NT2/D1 (cell line): ENCODE measurements around the gene LHB.

ENCODE experiments used
- DNase-seq: peaks from one replicate; pipeline ENCODE4 v3.0.0-alpha.2; 2011; ENCODE audit warnings: low read depth, low spot score
- H3K27me3 ChIP-seq: 2 replicates; pipeline ENCODE4 v1.6.0; 2011; ENCODE audit warnings: mild to moderate bottlenecking; ENCODE audit not compliant: insufficient read length, insufficient read depth
- H3K36me3 ChIP-seq: 2 replicates; pipeline ENCODE4 v1.6.1; 2011; ENCODE audit warnings: mild to moderate bottlenecking, low read length, mixed read lengths; ENCODE audit not compliant: insufficient read depth, insufficient read length
- H3K4me1 ChIP-seq: 2 replicates; pipeline ENCODE4 v1.5.1; 2011; ENCODE audit not compliant: insufficient read depth, insufficient read length
- H3K4me3 ChIP-seq: 2 replicates; pipeline ENCODE4 v1.5.1; 2011; ENCODE audit warnings: low read depth; ENCODE audit not compliant: insufficient read length
- H3K9ac ChIP-seq: 2 replicates; pipeline ENCODE4 v1.6.0; 2011; ENCODE audit warnings: low read depth; ENCODE audit not compliant: insufficient read length
- H3K9me3 ChIP-seq: 2 replicates; pipeline ENCODE4 v1.5.1; 2011; ENCODE audit warnings: mild to moderate bottlenecking, low read length; ENCODE audit not compliant: insufficient read depth
- SUZ12 ChIP-seq: IDR thresholded peaks from 2 replicates; pipeline ENCODE4 v1.6.1; 2011; ENCODE audit not compliant: insufficient read length, insufficient read depth; ENCODE audit errors: extremely low read depth
- YY1 ChIP-seq: IDR thresholded peaks from 2 replicates; pipeline ENCODE4 v1.6.1; 2011; ENCODE audit not compliant: insufficient read length, insufficient read depth
- ZNF274 ChIP-seq: IDR thresholded peaks from 2 replicates; pipeline ENCODE4 v1.6.1; 2011; ENCODE audit warnings: mild to moderate bottlenecking, low read depth, low read length

LHB gene

DNA sequence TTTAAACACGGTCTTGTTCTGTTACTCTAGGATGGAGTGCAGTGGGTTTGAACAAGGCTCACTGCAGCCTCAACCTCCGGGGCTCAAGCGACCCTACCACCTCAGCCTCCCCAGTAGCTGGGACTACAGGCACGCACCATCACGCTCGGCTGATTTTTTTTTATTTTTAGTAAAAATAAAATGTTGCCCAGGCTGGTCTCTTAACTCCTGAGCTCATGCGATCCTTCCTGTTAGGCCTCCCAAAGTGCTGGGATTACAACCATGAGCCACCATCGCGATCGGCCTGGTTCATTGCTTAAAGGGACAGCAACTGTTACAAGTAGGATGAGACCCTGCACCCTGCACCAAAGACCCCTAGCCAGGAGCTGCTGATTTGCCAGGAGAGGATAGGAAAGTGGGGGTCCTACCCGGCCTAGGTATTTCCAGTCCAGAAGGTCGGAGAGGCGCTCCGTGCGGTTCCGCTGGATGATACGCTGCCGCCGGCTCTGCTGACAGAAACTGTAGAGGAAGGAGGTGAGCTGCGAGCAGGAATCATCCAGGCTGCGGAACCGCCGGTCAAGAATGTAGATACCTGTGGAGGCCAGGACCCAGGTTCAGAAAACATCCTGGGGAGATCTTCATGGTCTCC is 46.6 kb downstream of the LHB start:
- DNase-seq = no peak
- peaks cover 69% of the 10 kb centered on the region for H3K36me3 ChIP-seq

DNA sequence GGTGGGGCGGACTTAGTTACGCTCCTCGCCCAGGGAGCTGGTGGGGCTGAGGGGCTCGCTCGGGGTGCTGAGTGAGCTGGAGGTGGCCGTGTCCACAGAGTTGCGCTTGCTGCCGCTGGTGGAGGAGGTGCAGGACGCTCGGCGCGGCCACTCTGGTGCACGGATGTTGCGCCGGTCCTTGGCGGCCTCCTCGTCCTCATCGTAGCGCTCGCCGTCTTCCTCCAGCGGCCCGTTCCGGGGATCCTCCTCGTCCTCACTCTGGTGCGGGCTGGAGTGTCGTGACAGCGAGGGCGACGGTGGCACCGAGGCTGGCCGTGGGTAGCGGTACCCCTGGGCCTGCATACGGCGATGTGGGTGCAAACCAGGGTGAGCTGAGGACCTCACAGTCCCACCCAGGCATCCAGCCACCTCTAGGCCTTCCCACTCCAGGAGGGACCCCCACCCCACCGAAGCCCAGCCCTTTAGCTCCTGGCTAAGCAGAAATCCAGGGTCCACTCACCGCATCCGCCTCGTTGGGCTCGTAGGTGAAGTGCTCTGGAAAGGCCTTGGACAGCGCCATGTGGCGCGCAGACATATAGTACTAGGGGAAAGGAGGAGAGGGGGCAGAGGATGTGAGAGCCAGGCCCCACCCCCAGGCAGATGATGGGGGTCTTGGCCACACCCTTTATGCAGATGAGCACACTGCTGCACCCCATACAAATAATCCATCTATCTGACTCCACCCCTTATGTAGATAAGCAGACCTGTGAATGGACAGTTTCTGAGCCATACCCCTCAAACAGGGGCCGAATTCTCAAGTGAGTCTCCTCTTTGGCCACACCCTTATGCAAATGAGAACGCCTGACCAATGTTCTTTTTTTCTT is 47.4 kb downstream of the LHB start:
- Histone ChIP-seq H3K36me3 (peaks cover 66% of the 10 kb centered on the region), H3K4me3 (no peak overlapping the region), H3K9ac (no peak overlapping the region), H3K9me3 (no peaks in the 10 kb centered on the region; the same call in 1 of the 2 replicates), H3K4me1 (peaks cover 2% of the 10 kb centered on the region), H3K27me3 (no peaks in the 10 kb centered on the region)
- TF ChIP-seq SUZ12 (no peak), ZNF274 (no peak), YY1 (no peak)
- no peak for DNase-seq

More for the DNA sequence above, 46.6 kb downstream of the LHB start:
- H3K27me3 ChIP-seq = no peaks in the 10 kb centered on the region
- H3K4me1 ChIP-seq = peaks cover 2% of the 10 kb centered on the region
- TF ChIP-seq ZNF274 = no peak
- no peak for TF ChIP-seq YY1
- TF ChIP-seq SUZ12 = no peak
- no peaks in the 10 kb centered on the region; the same call in 1 of the 2 replicates for H3K9me3 ChIP-seq
- no peak overlapping the region for H3K9ac ChIP-seq
- no peak overlapping the region for H3K4me3 ChIP-seq

DNA sequence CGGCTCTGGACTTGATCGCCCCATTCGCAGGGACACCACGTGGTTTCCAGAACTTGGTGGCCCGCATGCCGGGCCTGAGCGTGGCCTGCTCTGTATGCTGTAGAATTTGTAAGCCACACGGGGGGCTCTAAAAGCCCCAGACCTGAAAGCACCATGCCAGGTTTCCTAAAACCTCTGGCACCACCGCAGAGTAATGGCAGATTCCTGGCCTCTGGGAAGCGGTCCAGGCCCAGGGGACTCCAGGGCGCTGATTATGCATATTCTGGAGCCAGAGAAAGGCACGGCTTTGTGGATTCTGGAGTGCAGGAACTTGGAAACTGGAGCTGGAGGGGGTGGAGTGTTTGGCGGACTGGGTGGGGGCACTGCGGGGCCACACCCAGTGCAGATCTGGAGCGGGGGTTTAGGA is 48.1 kb downstream of the LHB start:
- no peaks in the 10 kb centered on the region for H3K27me3 ChIP-seq
- peaks cover 59% of the 10 kb centered on the region for H3K36me3 ChIP-seq
- no peak for TF ChIP-seq YY1

DNA sequence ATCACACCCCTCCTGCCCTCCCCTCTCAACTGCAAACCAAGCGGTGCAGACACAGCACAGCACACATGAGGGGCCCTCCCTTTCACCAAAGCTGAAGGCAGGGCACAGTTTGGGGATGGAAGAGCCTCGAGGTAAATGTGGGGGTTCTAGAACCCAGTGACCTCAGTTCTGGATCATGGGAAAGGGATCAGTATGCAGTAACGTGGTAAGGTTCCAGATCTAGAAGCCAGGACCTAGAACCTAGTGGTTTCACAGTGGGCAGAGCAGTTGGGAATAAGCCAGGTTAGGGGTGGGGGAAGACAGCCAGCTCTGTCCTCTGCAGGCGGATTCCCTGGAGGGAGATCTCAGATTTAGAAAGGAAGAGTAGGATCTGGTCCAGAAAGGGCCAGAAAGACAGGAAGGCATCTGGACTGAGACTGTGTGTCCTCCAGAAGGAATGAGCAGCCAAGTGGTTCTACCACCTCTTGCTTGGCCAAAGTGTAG is 48.7 kb downstream of the LHB start:
- H3K4me3 ChIP-seq = no peak overlapping the region
- no peaks in the 10 kb centered on the region for H3K27me3 ChIP-seq
- TF ChIP-seq SUZ12 = no peak
- TF ChIP-seq ZNF274 = no peak
- no peak for TF ChIP-seq YY1
- peaks cover 2% of the 10 kb centered on the region for H3K4me1 ChIP-seq
- peaks cover 56% of the 10 kb centered on the region for H3K36me3 ChIP-seq
- no peaks in the 10 kb centered on the region; the same call in 1 of the 2 replicates for H3K9me3 ChIP-seq
- H3K9ac ChIP-seq = no peak overlapping the region
- DNase-seq = no peak

More for the DNA sequence above, 48.1 kb downstream of the LHB start:
- Histone ChIP-seq H3K9ac (no peak overlapping the region), H3K4me1 (peaks cover 2% of the 10 kb centered on the region), H3K9me3 (no peaks in the 10 kb centered on the region; the same call in 1 of the 2 replicates), H3K4me3 (no peak overlapping the region)
- DNase-seq = no peak

DNA sequence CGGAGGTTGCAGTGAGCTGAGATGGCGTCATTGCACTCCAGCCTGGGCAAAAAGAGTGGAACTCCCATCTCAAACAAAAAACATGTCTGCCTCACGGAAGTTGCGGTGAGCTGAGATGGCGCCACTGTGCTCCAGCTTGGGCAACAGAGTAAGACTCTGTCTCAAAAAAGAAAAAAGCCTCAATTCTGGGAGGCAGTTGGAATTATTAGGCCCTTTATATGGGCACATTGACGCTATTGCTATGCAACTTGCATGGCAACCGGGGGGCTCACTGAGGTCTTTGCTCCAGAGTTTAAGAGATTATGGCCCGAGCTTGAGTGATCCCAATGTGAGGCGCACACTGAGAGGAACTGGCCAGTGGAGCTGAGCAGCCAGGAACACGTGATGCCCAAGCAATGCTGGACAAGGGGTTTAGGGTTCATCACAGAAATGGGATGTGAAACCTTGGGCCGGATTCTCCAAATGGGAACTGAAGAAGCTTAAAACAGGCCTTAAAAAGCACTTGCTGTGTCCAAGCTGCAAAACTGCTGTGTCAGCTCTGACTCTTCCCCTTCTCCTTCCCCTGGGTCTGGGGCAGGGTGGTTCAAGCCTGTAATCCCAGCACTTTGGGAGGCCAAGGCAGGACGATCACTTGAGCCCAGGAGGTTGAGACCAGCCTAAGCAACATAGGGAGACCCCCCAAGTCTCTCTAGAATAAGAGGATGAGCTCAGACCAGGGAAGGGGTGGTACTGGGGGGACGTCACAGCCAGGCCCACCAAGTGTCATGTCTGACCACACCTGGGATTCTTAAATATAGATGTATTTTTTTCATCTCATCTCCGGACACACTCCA is 49.3 kb downstream of the LHB start:
- H3K4me1 ChIP-seq = peaks cover 2% of the 10 kb centered on the region
- no peak for DNase-seq
- TF ChIP-seq SUZ12 = no peak
- no peak for TF ChIP-seq YY1
- TF ChIP-seq ZNF274 = no peak
- peak overlapping the region; percentile 1 for H3K4me3 ChIP-seq
- no peaks in the 10 kb centered on the region; the same call in 1 of the 2 replicates for H3K9me3 ChIP-seq
- peaks cover 51% of the 10 kb centered on the region for H3K36me3 ChIP-seq
- no peak overlapping the region for H3K9ac ChIP-seq
- H3K27me3 ChIP-seq = no peaks in the 10 kb centered on the region

DNA sequence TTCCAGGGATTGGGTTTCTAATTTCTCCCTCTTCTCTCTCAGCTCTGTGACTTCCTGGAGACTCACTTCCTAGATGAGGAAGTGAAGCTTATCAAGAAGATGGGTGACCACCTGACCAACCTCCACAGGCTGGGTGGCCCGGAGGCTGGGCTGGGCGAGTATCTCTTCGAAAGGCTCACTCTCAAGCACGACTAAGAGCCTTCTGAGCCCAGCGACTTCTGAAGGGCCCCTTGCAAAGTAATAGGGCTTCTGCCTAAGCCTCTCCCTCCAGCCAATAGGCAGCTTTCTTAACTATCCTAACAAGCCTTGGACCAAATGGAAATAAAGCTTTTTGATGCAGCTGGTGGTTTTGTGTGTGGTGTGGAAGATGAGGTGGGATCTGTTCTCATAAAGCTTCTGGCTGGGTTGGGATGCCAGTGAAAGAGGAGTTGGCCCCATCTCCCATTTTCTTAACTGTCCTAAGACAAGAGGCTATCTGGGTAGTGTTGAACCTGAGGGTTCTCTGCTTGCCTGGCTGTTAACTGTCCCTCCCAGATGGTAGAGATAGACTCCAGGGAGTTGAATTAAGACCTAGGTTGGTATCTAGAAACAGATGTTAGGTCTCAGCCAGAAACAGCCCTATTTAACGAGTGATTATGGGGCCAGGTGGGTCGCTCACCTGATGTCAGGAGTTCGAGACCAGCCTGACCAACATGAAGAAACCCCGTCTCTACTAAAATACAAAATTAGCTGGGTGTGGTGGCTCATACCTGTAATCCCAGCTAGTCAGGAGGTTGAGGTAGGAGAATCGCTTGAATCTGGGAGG is 50.1 kb downstream of the LHB start:
- H3K9ac ChIP-seq = peak overlapping the region; percentile 94
- H3K9me3 ChIP-seq = no peaks in the 10 kb centered on the region; the same call in 1 of the 2 replicates
- TF ChIP-seq SUZ12 (no peak), ZNF274 (no peak), YY1 (no peak)
- H3K4me1 ChIP-seq = peaks cover 2% of the 10 kb centered on the region
- DNase-seq = no peak
- H3K27me3 ChIP-seq = no peaks in the 10 kb centered on the region
- H3K36me3 ChIP-seq = peaks cover 51% of the 10 kb centered on the region
- H3K4me3 ChIP-seq = peak overlapping the region; percentile 83
